Pons (tissue), 1 donor: Measurements from ENCODE around the gene CAPN11.

Experiments
- DNase-seq: peaks from one replicate; pipeline ENCODE4 v3.0.0-alpha.2; 2016; ENCODE audit warnings: low spot score

CAPN11 gene

GRCh38 chr6:44156494-44157151 is 2.0 kb upstream of the CAPN11 start:
- no peak for DNase-seq

- DNase-seq: no peak
Observed at GRCh38 chr6:44157152-44157521, 1.5 kb upstream of the CAPN11 start.

GRCh38 chr6:44161997-44162338 is 3.3 kb downstream of the CAPN11 start:
- no peak for DNase-seq

GRCh38 chr6:44162876-44163625 is 4.4 kb downstream of the CAPN11 start:
- DNase-seq: no peak

GRCh38 chr6:44166116-44166515 is 7.5 kb downstream of the CAPN11 start:
- no peak for DNase-seq

GRCh38 chr6:44166591-44167184 is 8.1 kb downstream of the CAPN11 start:
- no peak for DNase-seq

- DNase-seq: no peak
Observed at GRCh38 chr6:44167567-44167966, 8.9 kb downstream of the CAPN11 start.

GRCh38 chr6:44169154-44169553 is 10.5 kb downstream of the CAPN11 start:
- DNase-seq: no peak

- DNase-seq: no peak
Observed at GRCh38 chr6:44169886-44170570, 11.4 kb downstream of the CAPN11 start.

GRCh38 chr6:44171899-44172546 is 13.4 kb downstream of the CAPN11 start:
- no peak for DNase-seq

- DNase-seq: peak; percentile 76
Observed at GRCh38 chr6:44172731-44173500, 14.3 kb downstream of the CAPN11 start.

- DNase-seq: no peak
Observed at GRCh38 chr6:44176130-44176761, 17.6 kb downstream of the CAPN11 start.

GRCh38 chr6:44176762-44177509 is 18.3 kb downstream of the CAPN11 start:
- DNase-seq: no peak

GRCh38 chr6:44177691-44178423 is 19.2 kb downstream of the CAPN11 start:
- no peak for DNase-seq

GRCh38 chr6:44178424-44179071 is 19.9 kb downstream of the CAPN11 start:
- DNase-seq: no peak

- DNase-seq: no peak
Observed at GRCh38 chr6:44179072-44179536, 20.5 kb downstream of the CAPN11 start.

- DNase-seq: no peak
Observed at GRCh38 chr6:44179648-44180047, 21.0 kb downstream of the CAPN11 start.

- no peak for DNase-seq
Observed at GRCh38 chr6:44180406-44180805, 21.8 kb downstream of the CAPN11 start.

- no peak for DNase-seq
Observed at GRCh38 chr6:44180886-44181285, 22.3 kb downstream of the CAPN11 start.
